Keratinocyte (primary cell): ENCODE data around the gene OR2V2.

ENCODE experiments used
- EZH2 ChIP-seq: IDR thresholded peaks from one replicate; pipeline ENCODE4 v1.6.1; 2012; ENCODE audit warnings: inconsistent platforms, mild to moderate bottlenecking, low read length, moderate library complexity
- TF ChIP-seq, protein P1 (sequence below), 3 experiments: IDR thresholded peaks in 1 of 3; conservative IDR thresholded peaks in 1 of 3; optimal IDR thresholded peaks in 1 of 3; 2 replicates in 2 of 3; 3 replicates in 1 of 3; pipeline versions ENCODE3 to v1.5.1; 2011; ENCODE audit warnings: low read length in 3 of 3, mild to moderate bottlenecking in 3 of 3, moderate library complexity in 2 of 3, control low read depth in 1 of 3, inconsistent platforms in 1 of 3; ENCODE audit not compliant: insufficient read depth in 2 of 3; ENCODE audit errors: extremely low read depth in 1 of 3

DNA sequence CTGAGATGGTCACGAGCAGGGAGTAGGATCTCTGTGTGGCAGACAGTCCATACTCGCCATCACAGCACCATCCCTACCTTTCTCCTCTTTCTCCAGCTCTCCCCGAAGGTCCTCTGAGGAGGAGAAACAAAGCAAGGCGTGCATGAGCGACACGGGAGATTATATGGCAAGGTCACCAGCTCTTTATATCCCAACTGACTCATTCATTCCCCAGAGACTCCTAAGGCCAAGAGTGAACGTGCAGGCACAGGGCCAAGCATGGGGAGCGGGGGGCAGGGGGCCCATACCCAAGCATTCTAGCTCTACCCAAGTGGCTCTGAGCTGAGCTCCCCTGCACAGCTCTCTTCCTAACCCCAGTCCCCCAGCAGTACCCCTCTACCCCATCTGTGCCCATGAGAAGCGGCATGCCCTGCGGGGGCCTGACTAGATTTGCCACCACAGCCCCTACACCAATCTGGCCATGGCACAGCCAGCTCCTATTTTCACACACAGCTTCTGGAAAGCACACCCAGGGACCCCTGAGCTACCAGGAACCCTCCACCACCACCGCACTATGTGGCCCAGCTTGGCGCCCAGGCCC is 50.8 kb downstream of the OR2V2 start:
- no peak for TF ChIP-seq EZH2
- TF ChIP-seq, protein P1, sequence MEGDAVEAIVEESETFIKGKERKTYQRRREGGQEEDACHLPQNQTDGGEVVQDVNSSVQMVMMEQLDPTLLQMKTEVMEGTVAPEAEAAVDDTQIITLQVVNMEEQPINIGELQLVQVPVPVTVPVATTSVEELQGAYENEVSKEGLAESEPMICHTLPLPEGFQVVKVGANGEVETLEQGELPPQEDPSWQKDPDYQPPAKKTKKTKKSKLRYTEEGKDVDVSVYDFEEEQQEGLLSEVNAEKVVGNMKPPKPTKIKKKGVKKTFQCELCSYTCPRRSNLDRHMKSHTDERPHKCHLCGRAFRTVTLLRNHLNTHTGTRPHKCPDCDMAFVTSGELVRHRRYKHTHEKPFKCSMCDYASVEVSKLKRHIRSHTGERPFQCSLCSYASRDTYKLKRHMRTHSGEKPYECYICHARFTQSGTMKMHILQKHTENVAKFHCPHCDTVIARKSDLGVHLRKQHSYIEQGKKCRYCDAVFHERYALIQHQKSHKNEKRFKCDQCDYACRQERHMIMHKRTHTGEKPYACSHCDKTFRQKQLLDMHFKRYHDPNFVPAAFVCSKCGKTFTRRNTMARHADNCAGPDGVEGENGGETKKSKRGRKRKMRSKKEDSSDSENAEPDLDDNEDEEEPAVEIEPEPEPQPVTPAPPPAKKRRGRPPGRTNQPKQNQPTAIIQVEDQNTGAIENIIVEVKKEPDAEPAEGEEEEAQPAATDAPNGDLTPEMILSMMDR (optimal IDR thresholded peaks at IDR 0.05 in 1 of 3, IDR thresholded peaks at IDR 0.05 in 1 of 3, conservative IDR thresholded peaks at IDR 0.05 in 1 of 3; ENCODE audit: extremely low read depth in 1 of 3, insufficient read depth in 2 of 3, low read length in 3 of 3), result no peak
